CD4-positive, alpha-beta T cell treated with Interleukin-4 for 1 hour (primary cell): ENCODE results near the gene PAK3.

Experiments
- DNase-seq, 2 donors: peaks; one replicate each; pipeline ENCODE4 v3.0.0-alpha.2; 2020 to 2022

PAK3 gene

DNA sequence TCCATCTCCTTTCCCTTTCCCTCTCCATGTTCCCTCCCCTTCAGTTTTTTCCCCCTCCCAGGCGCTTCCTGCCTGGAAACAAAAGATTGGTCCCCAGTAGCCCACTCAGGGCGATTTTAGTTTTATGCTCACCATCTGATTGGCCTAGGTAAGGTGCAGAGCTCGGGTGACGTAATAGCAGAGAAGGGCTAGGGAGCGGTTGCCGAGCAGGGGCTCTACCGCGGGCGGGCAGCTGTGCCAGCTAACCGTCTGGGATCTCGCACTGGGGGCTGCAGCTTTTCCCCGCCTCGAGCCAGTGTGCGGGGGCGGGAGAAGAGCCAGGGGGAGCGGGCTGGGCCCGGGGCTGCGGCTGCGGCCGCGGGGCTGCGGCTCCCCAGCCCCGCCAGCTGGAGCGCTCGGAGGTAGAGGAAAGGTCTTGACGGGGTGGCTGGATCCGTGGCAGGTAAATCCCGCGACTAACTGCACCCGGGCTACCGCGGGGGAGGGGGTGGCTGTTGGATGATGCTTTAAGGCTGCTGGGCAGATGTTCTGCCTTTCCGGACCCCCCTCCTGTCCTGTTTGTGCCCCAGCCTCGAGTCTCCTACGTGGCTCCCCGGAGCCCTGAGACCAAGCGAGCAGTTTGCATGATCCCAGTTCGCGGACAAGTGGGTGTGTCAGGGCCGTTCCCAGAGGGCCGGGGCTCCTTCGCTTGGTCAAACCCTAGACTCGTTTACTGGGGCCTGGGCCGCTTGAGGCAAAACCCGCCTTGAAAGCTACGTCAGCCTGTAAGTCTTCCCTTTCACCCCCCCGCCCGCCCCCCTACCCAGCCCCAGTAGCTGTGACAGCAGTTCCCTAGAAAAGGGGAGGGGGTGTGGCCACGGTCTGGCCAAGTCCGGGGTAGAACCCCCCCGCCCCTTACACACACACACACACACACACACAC is at the start of gene PAK3:
PAK3 (plus strand) TSS at position 218 of the 922 bp plus-strand sequence. CDS start 26,913 bp downstream, outside the sequence.
- DNase-seq, result peak; percentile 25 to 58

DNA sequence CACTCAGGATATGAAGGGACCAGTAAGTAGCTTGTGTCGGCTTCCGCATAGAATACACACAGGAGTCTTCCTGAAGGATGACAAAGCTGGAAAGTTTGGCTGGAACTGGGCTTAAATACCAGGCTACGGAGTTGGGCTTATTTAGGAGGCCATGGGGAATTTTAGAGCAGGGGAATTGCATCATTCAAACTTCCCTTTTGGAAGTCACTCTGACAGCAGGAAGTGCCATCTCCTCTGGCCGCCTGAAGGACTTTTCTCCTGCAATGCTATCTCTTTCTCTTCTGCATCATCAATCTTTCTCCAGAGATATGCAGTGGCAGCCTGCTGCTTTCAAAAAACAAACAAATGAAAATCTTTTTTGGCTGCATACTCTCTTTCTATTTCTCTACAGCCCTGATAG is 48.4 kb upstream of the PAK3 start:
- no peak for DNase-seq

DNA sequence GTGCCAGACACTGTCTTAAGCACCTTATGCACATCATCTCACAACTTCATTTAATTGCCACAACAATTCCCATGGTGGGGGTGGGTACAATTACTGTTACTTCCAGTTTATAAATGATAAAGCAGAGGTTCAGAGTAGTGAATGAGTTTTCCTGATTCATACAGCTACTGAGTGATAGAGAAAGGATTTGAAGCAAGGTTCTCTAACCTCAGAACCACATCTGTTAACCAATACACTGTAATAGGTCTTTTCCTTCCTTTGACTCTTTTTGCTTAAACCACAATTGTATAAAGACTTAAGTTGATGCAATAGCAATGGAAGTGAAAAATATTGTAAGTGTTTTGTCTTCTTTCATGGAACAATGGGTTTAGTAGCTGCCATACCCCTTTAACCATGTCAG is 43.5 kb upstream of the PAK3 start:
- no peak for DNase-seq

DNA sequence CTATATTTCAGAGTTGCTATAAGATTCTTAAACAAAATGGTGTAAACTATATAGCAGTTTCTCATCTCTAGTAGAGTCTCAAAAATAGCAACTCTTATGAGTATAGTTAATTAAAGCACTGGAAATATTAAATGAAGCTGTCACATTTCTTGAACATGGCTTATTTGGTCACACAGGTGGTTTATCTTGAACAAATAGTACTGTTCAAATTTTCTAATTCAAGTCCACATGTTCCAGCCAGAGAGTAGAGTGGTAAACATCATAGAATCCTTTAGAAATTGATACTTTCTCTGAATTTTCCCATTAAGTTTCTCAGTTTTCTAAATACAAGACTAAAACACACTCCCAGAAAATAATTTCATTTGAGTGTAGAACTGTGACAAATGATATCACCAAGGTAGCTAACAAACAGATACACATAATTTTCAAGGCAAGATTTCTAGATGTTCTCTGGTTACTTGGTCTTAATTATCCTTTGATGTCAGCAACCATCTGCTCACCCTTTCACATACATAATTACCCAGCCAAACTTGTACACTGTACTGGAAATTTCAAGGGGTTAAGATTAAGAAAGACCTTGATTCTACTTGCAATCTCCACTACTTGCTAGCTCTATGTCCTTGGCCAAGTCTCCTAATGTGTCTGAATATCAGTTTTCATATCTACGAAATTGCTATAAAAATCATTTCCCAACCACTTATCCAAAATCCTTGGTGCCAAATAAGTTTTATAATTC is 24.3 kb upstream of the PAK3 start:
- no peak for DNase-seq

DNA sequence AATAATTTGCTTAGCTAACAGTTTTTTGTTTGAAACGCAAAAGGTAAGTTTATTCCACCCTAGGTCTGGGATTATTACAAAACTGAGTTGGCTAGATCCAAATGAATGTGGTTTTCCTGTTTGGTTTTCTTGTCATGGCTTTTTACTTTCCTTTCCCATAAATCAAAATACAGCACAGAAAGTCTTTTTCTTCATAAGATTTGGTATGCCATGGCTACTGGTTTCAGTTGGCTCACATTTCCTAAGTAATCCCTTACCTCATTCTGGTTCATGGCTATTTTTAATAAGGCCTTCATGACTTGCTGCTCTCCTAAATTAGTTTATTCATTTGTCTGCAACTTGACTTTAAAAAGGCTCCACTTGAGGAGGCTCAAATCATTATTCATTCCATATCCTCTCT is 12.9 kb upstream of the PAK3 start:
- no peak for DNase-seq

DNA sequence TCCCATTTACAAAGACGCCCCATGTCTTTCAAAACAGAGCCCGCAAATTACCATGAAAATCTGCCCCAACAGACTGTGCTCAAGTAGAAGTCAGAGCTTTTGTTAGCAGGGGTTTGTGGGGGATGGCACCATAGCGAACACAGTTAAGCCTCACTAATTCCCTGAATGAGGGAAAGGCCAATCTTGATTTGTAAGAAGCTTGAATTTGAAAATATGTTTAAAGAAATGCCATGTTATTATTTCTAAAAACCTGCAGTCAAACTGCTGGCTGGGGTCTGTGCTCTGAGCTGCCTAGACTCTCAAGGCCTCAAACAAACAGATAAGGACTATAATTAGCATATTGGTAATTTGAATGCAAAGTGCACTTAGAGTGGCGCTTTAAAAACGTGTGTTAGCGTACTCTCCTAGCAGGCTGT is 9.4 kb upstream of the PAK3 start:
- DNase-seq, result no peak

DNA sequence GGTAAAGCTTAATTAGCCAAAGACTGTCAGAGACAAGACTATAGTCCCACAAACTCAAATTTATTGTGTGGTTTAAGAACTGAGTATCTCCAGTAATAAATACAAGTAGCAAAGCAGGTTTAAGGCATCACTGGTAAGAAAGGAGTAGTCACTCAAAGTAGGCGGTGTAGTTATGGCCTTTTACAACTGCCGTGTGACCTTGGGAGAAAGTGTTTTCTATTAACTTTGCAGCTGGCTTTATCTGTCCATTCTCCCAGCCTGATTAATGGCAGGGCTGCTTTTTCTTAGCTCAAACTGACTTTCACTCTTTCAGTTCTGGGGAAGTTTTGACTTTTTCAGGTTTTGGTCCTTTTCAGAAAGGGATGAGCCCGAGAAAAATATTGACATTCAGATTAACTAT is 7.4 kb upstream of the PAK3 start:
- no peak for DNase-seq

DNA sequence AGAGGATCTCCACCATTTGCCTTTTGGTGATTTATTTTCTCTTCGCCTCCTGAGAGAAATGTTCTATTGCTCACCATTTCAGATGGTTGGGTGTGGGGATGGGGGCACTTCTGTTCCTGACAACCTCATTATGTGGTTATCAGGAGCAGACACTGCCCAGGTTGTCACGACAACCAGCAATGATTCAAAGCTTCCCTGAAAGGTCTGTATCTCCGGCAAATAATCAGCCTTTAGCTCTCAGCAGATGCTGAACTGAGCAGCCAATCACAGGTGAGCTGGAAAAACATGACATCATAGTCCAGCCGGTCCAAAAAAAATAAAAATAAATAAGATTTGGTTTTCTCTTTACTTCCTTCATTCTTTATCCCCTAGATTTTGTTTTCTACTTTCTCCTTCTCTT is 5.5 kb upstream of the PAK3 start:
- DNase-seq, result no peak

DNA sequence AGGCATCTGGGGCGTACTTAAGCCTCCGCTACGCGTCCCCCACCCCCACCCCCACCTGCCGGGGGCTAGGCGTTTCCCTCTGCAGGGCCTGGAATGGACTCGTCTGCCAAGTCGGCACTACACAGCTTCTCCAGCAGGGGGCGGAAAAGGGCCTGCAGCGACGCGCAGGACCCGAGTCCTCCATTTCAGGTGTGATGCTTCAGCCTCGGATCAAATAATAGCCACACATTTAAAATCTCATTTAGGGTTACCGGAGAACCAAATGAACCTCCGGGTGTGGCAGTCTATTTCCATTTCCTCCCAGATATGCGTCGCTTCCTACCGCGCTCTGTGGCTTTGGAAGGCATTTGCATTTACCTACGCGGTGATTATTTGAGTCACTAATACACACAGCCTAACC is 2.9 kb downstream of the PAK3 start:
- peak; percentile 63 to 76 for DNase-seq

DNA sequence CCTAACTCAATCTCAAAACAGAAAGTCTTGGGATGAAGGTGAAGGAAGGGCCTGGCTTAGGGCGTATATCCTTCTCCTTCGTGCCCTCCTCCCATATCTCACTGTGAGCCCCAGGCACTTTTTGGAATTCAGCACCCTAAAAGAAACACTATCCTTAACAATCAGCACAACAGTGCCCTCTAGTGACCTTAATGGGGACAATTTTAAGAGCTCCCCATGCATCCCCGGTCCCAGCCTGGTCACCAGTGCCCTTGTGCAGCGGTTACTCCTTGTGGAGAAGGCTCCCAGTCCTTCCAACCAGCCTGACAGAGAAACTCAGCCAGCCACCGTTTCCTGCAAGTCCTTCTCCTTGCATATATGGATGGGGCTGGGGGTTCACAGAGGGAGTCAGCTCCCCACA is 4.2 kb downstream of the PAK3 start:
- DNase-seq, result peak; percentile 26 to 54

DNA sequence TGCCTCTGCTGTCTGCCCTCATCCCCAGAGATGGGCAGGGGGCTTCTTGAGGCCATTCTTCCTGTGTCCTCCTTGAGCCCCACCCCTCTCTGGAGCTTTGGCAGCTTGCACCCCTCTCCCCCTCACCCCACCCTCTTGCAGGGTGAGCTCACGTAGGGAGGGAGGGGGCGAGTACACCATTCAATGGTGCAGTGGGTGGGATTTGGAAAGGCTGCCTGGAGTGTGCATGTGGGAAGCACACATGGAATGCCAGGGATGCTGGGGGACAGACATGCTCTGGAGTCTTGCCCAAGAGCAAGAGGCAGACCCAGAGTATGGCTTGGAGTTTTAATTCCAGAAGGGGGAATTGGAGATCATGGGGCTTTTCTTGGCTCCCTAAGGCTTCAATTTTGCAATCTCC is 5.6 kb downstream of the PAK3 start:
- DNase-seq, result no peak

DNA sequence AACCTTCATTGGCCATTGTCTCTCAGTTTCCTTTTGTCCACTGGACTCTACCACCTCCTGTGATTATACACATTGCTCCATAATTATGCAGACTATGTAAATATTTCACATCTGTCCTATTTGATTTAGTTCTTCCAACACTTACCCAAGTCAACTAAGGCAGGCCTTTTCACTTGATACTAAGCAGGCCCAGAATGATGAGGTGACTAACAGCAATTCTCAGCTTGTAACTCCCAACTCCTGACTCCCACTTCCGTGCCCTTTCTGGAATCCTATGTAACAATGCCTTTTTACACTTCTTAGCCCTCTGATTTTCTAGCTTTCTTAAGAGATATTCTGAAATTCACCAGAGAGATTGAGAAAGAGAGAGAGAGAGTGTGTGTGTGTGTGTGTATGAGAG is 6.6 kb downstream of the PAK3 start:
- DNase-seq, result no peak

DNA sequence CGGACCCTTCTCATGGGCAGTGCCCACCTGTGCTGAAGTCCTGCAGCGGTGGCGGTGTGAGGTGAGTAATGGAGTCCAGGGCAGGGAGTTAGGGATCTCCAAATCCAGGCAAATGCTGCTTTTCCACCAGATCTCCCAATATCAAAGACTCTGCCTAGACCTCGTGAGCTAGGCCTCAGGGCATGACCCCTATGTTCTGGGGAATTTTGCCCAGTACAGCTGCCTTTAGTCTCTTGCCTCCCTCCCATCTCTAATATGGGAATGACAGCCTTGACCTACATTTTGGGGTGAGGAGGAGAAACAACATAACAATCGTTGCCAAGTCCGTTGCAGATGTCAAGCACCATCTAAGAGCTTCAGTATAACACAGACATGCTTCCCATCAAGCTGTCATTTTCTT is 7.3 kb downstream of the PAK3 start:
- no peak for DNase-seq

DNA sequence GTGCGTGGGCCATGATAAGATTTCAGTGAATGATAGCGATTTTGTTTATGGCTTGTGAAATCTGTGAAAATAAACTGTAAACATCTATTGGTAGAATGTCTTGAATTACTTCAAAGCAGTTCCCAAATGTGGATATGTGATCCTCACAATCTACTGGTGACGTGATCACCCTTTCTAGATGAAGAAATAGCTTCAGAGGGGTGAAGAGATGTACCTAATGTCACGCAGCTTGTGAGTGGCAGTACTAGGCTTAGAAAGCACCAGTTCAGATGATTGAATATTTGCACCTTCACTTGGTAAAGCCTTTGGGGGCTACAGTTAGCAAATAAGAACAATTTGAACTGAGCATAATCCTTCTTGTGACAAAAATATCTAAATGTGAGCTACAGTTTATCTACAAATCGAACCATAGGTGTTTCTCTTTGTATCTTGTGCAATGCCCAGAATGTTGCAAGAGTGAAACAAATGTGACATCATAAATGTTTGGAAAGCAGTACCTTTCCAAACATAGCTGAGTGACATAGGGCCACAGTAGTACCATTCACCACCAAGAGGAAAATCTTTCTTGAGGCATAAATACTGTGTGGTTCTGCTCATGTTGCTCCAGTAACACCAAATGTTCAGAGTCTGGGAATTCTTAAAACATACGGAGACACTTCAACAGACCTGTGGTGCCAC is 14.2 kb downstream of the PAK3 start:
- no peak for DNase-seq

DNA sequence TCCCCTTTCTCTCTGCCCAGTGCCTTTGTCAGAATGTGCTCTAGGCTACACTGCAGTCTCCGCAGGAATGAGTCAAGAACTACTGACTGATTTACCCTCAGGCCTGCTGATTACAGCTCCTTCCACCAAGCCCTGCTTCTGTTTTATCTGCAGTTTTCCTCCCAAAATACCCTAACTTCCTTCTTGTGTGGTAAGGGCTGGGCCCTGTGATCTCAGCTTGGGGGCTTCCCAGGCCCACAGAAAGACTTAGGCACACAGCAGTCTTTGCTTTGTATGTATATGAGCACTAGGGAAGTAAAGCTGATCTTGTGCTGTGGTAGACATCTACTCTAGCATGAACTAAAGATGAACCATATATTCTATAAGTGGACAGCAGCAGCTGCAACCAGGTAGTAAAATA is 18.8 kb downstream of the PAK3 start:
- DNase-seq, result no peak

DNA sequence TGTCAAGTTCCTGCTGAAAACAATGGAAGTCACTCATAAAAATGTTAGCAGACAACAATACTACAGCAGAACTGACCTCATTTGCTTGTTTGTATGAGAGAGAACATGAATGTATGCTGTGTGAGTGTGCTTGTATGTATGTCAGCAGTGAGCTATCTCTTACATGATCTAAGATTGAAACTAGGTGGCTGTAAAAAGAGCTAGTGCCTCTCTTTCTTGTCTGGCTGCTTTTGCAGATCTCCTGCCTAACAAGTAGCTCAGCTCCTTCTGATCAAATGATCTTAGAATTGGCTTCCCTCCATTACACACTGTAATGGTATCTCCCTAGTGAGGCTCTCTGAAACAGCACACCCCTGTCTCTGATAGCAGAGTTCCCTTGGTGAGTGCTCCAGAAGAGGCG is 20.7 kb downstream of the PAK3 start:
- no peak for DNase-seq

DNA sequence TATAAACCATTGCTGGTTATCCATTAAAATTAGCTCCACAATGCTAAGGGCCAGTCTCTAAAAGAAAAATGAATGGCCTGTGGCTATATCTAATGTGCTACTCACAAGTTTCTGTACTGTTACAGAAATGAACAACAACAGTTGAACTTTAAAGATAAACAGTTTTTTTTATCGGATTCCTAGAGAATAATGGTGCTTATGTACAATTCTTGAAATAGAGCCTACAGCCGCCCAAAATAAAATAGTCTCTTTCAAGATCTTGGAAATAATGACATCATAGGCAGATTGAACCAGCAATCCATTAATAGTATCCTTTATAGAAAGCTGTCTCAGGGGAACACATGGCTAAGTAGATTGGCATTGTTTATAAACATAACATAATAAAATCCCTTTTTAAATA is 23.4 kb downstream of the PAK3 start:
- DNase-seq, result no peak

DNA sequence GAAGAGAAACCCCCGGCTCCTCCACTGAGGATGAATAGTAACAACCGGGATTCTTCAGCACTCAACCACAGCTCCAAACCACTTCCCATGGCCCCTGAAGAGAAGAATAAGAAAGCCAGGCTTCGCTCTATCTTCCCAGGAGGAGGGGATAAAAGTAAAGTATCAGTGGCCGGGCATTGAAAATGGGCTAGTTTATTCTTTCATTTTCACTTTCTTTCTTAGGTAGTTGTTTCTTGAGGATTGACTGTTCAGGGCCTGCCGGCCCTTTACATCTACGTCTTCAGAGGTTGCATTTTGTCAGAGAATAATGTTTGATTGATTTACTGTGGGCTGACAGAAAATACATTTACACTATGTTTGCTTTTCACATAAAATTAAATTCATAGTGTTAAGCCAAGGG is 27.1 kb downstream of the PAK3 start:
- DNase-seq, result peak in 1 of 2 donors; percentile 26

DNA sequence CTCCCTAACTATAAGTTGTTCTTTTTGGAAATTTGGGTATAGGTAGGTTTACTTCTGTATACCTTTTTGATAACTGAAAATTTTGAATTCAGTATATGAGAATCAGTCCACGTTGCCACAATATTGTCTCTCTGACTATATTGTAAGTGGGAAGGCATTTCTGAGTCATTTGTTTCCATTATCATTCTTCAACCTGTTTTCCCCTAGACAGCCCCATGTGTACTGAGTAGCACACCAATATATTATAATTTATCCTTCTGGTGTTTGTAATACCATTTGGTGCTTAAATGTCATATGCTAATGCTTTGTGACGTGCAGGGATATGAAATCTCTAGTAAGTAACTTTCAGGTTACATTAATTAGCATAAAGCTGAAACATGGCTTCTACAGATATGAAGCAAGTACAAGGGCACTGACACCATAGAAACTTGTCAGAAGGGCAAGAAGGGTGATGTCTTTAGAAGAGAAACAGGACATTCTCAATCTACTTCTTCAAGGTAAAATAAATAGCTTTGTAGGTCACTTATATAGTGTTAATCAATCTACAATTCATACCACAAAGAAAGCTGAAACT is 27.7 kb downstream of the PAK3 start:
- no peak for DNase-seq

DNA sequence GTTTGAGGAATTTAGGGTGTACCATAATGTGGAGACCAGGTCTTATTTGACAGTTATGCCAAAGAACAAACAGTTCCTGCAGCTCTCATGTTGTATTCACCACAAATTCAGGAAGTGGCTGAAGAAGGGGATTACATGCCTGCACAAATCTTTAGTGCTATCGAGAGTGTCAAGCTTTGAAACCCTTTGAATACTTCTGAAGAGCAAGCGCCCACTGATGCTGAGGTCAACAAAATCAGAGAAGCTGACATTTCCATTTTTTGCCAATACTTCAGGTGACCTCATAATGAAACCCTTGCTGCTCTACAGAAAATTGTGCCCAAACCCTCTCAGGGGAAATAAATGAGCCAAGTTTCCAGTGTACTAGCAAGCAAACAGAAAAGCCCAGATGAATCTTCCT is 28.4 kb downstream of the PAK3 start:
- no peak for DNase-seq

DNA sequence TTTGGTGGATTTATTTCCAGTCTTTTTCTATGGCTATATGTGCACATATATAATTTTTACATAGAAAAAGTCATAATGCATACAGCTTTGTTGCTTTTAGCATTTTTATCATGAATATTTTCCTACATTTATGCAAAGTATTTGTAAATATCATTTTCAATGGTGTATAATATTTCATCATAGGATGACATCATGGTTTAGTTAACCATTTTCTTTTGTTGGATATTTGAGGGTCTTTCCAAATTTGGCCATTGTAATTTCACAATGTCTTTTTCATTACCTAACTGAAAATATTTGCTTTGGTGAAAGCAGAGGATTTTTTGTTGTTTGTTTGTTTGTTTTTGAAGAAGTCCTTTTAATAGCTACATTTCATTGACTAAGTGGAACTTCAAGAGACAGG is 31.0 kb downstream of the PAK3 start:
- no peak for DNase-seq

DNA sequence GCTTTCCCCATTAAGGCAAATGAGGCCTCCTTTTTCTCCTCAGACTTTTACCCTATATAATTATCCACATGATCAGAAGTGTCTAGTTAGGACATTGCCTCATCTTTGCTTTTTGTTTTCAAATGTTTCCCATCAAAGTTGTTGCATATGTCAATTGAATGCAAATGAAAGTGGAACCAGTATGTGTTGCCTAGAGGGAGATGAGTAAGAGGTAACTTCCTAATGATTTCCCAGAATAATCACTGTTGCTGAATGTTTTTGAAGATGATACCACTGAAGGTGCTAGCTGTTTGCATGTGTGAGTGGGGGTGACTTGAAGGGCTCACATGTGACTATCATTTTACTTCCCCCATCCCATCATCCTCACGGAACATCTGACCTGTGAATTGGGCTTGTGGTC is 33.9 kb downstream of the PAK3 start:
- DNase-seq, result no peak

DNA sequence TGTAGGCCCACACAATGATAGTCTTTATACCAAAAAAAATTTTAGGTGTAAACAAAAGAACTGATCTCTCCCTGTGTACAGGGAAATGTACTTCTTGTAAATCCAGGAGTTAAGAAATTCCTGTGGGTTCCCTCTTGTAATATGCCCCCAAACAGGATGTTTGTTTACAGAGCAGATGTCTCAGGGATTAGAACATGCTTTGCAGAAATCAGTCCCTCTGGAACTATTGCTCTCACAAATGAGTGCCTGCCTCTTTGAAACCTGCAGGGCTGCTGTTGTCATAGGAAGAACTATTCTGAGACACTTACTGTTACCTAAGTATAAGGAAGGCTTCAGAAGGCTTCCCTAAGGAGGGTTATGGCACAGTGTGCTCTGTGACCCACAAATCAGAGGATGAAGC is 35.6 kb downstream of the PAK3 start:
- DNase-seq, result no peak
